K562 (cell line): ENCODE measurements around the gene MTO1. TPM values are rescaled to one million over a fixed set of nuclear protein-coding genes. Genes with fewer than 3 reads are reported as not detected.

Experiments
- ATAC-seq: fragments of 200-7000 bp; cut with Tn5 transposase; 3 replicates; pipeline ENCODE4 v1.9.1; 2020; ENCODE audit warnings: moderate library complexity
- BruUV-seq: library from RNA; stranded (reverse); fragments of 400-500 nt; replicated peaks from 2 replicates; lab custom pipeline; 2021; lab: Mats Ljungman, UMichigan
- CTCF ChIA-PET: fragments of 300-600 bp; formaldehyde crosslinking; extraction: SDS; loops from one replicate; lab custom pipeline; 2021; ENCODE audit warnings: low intra/inter-chr PET ratio; lab: Yijun Ruan, JAX
- POLR2A ChIA-PET: fragments of 300-600, 350-650 bp; sonication (Branson Sonifier 250); formaldehyde crosslinking; extraction: SDS; loops from one replicate; lab custom pipeline; 2021; ENCODE audit warnings: antibody characterized with exemption, inconsistent platforms; lab: Yijun Ruan, JAX
- DNase-seq, 4 experiments: peaks; one replicate each; pipeline versions ENCODE4 v3.0.0 to v3.0.0-alpha.2; 2011 to 2018; ENCODE audit warnings: low spot score in 3 of 4, mixed read lengths in 3 of 4; ENCODE audit errors: extremely low read depth in 1 of 4
- FAIRE-seq: peaks from 2 replicates; lab custom pipeline; 2011; peaks lifted over from hg19 to GRCh38; lab: Jason Lieb, UNC
- H2AFZ ChIP-seq: 2 replicates; pipeline ENCODE4 v1.6.0; 2011; ENCODE audit warnings: low read depth, low read length, control low read depth, inconsistent platforms
- H3K27ac ChIP-seq: fragments of 200-600 bp; 3 replicates; pipeline ENCODE4 v1.8.0; 2011; ENCODE audit warnings: low read depth, mild to moderate bottlenecking, control low read depth, inconsistent platforms, low read length, moderate library complexity, mixed read lengths; ENCODE audit errors: extremely low read depth
- H3K27me3 ChIP-seq, 2 experiments: fragments of 300-600 bp in 1 of 2; 2 replicates in 1 of 2; 3 replicates in 1 of 2; pipeline versions ENCODE4 v1.6.0 to v1.8.0; 2011; ENCODE audit warnings: inconsistent platforms in 2 of 2, low read length in 2 of 2, mild to moderate bottlenecking in 1 of 2, mixed read lengths in 1 of 2, moderate library complexity in 1 of 2; ENCODE audit not compliant: control insufficient read depth in 2 of 2, insufficient read depth in 2 of 2
- H3K36me3 ChIP-seq: fragments of 300-600 bp; 3 replicates; pipeline ENCODE4 v1.8.0; 2011; ENCODE audit warnings: mild to moderate bottlenecking, low read length, inconsistent platforms; ENCODE audit not compliant: control insufficient read depth, insufficient read depth
- H3K4me1 ChIP-seq, 2 experiments: fragments of 200-600 bp in 1 of 2; replicated peaks in 1 of 2; 2 replicates in 1 of 2; 3 replicates in 1 of 2; pipeline versions ENCODE4 v1.5.1 to v1.8.0; 2011; ENCODE audit warnings: inconsistent platforms in 2 of 2, low read length in 2 of 2, mild to moderate bottlenecking in 1 of 2, mixed read lengths in 1 of 2, moderate library complexity in 1 of 2; ENCODE audit not compliant: control insufficient read depth in 2 of 2, insufficient read depth in 2 of 2
- H3K4me2 ChIP-seq: 2 replicates; pipeline ENCODE4 v1.6.1; 2011; ENCODE audit warnings: low read length, control low read depth, inconsistent platforms, mixed read lengths; ENCODE audit not compliant: insufficient read depth
- H3K4me3 ChIP-seq: fragments of 200-600 bp; sonication (generic), shearing (Covaris generic); 2 replicates; pipeline ENCODE4 v1.5.1; 2016; ENCODE audit warnings: control low read depth, inconsistent platforms
- H3K79me2 ChIP-seq: fragments of 200-600 bp; 3 replicates; pipeline ENCODE4 v1.8.0; 2011; ENCODE audit warnings: low read length, inconsistent platforms; ENCODE audit not compliant: control insufficient read depth, insufficient read depth
- H3K9ac ChIP-seq, 2 experiments: 2 replicates each; pipeline versions ENCODE4 v1.6.0 to v1.6.1; 2011; ENCODE audit warnings: low read depth in 2 of 2, low read length in 2 of 2, control low read depth in 1 of 2, inconsistent platforms in 1 of 2, mild to moderate bottlenecking in 1 of 2, mixed read lengths in 1 of 2; ENCODE audit not compliant: insufficient read depth in 1 of 2
- H3K9me1 ChIP-seq: one replicate; pipeline ENCODE4 v1.6.0; 2011; ENCODE audit warnings: inconsistent platforms, mild to moderate bottlenecking, low read length, moderate library complexity; ENCODE audit not compliant: control insufficient read depth, insufficient read depth
- H3K9me3 ChIP-seq: replicated peaks from 2 replicates; pipeline ENCODE4 v1.5.1; 2011; ENCODE audit warnings: low read depth, low read length, inconsistent platforms; ENCODE audit not compliant: control insufficient read depth, insufficient read depth
- H4K20me1 ChIP-seq: replicated peaks from 2 replicates; pipeline ENCODE4 v1.6.1; 2011; ENCODE audit warnings: low read length, inconsistent platforms, mixed read lengths; ENCODE audit not compliant: control insufficient read depth, insufficient read depth
- ARNT ChIP-seq, 2 experiments: fragments of 450-650 bp; IDR thresholded peaks; 2 replicates each; pipeline ENCODE4 v1.6.1; 2016; ENCODE audit warnings: mild to moderate bottlenecking in 1 of 2
- CTBP1 ChIP-seq: fragments of 450-650 bp; IDR thresholded peaks from 2 replicates; pipeline ENCODE4 v1.6.1; 2016; ENCODE audit warnings: borderline replicate concordance
- DIDO1 ChIP-seq: fragments of 450-650 bp; IDR thresholded peaks from 2 replicates; pipeline ENCODE4 v1.6.1; 2016; ENCODE audit warnings: low read depth, missing biosample characterization, missing genetic modification characterization
- ETV1 ChIP-seq: fragments of 450-650 bp; conservative IDR thresholded peaks from 2 replicates; pipeline ENCODE4 v1.6.1; 2016; ENCODE audit warnings: missing genetic modification characterization, control low read depth, low read depth, missing compliant biosample characterization
- GABPA ChIP-seq: fragments of 200-800 bp; sonication (Bioruptor generic); conservative IDR thresholded peaks from 2 replicates; pipeline ENCODE4 v1.6.1; 2016; ENCODE audit warnings: low read depth, missing genetic modification characterization, missing compliant biosample characterization
- MEIS2 ChIP-seq: fragments of 450-650 bp; IDR thresholded peaks from 2 replicates; pipeline ENCODE4 v1.6.1; 2014; ENCODE audit warnings: mild to moderate bottlenecking; ENCODE audit not compliant: partially characterized antibody
- POLR2H ChIP-seq: IDR thresholded peaks from 2 replicates; pipeline ENCODE4 v1.6.1; 2016; ENCODE audit warnings: missing genetic modification characterization, low read depth, mild to moderate bottlenecking, control low read depth, missing compliant biosample characterization, moderate library complexity
- PRMT5 ChIP-seq: sonication (generic); formaldehyde crosslinking; IDR thresholded peaks from 2 replicates; pipeline ENCODE4 v1.5.0; 2020; ENCODE audit warnings: missing genetic modification reagents
- SLC30A9 ChIP-seq: fragments of 250-450 bp; sonication (Bioruptor Pico); IDR thresholded peaks from 2 replicates; pipeline ENCODE4 v1.8.0; 2022; ENCODE audit warnings: mild to moderate bottlenecking, moderate library complexity
- SMARCA4 ChIP-seq: fragments of 450-650 bp; IDR thresholded peaks from 2 replicates; pipeline ENCODE4 v1.6.1; 2016
- SRSF1 ChIP-seq: fragments of 200-400 bp; formaldehyde crosslinking; IDR thresholded peaks from 2 replicates; pipeline ENCODE4 v1.6.1; 2017; ENCODE audit warnings: mild to moderate bottlenecking, low read depth, low read length, moderate library complexity
- TAL1 ChIP-seq: fragments of 450-650 bp; IDR thresholded peaks from 2 replicates; pipeline ENCODE4 v1.6.1; 2016; ENCODE audit warnings: mild to moderate bottlenecking
- TCF3 ChIP-seq: sonication (generic); formaldehyde crosslinking; IDR thresholded peaks from 2 replicates; pipeline ENCODE4 v1.4.0; 2020; ENCODE audit warnings: mild to moderate bottlenecking, missing genetic modification reagents
- ZNF316 ChIP-seq: fragments of 450-650 bp; IDR thresholded peaks from 2 replicates; pipeline ENCODE4 v1.6.1; 2016
- ZNF444 ChIP-seq: fragments of 250-450 bp; sonication (Bioruptor Pico); IDR thresholded peaks from 2 replicates; pipeline ENCODE4 v1.4.0; 2020; ENCODE audit warnings: mild to moderate bottlenecking, moderate library complexity
- ZNF551 ChIP-seq: fragments of 250-450 bp; sonication (Bioruptor Pico); IDR thresholded peaks from 2 replicates; pipeline ENCODE4 v1.5.0; 2021; ENCODE audit warnings: mild to moderate bottlenecking, moderate library complexity
- ZSCAN32 ChIP-seq: fragments of 450-650 bp; formaldehyde crosslinking; IDR thresholded peaks from 2 replicates; pipeline ENCODE4 v1.4.0; 2020; ENCODE audit warnings: mild to moderate bottlenecking, moderate library complexity
- WGBS: fragments of 100-300 bp; shearing (Covaris generic); methylation state at CpG from one replicate; pipeline ENCODE4 v1.1.6; 2016; ENCODE audit warnings: low coverage, mixed read lengths; ENCODE audit not compliant: insufficient coverage; ENCODE audit errors: missing lambda C conversion rate; 5-methylcytosine and 5-hydroxymethylcytosine counted together
- in situ Hi-C: fragments of 300-500 bp; cut with MboI; formaldehyde crosslinking; loops from 4 replicates; pipeline ENCODE4 v1.15.0; 2018; ENCODE audit warnings: inconsistent platforms, mixed read lengths
- intact Hi-C: fragments of 100-400 bp; cut with micrococcal nuclease; formaldehyde crosslinking; loops from 2 replicates; pipeline ENCODE4 v1.14.2; 2022
- polyA plus RNA-seq, 8 experiments: library from polyadenylated mRNA; depleted of rRNA in 4 of 8; stranded (reverse) in 5 of 8; unstranded in 3 of 8; fragments of >200 nt; fragmentation: Nextera tagmentation in 2 of 8; fragmentation: Illumina TruSeq in 1 of 8; extraction: Ambion mirVana in 2 of 8; extraction: Trizol in 1 of 8; gene quantifications; 2 replicates each; pipeline versions ENCODE4 v1.2.1 to v1.2.3, GENCODE V29; 2011 to 2014; ENCODE audit warnings: inconsistent platforms in 1 of 8, missing spikeins in 1 of 8
- total RNA-seq, 7 experiments: library from RNA; depleted of rRNA in 6 of 7; stranded (reverse); fragments of >200 nt in 6 of 7; fragmentation: Illumina TruSeq in 2 of 7; extraction: Trizol in 2 of 7; gene quantifications; 2 replicates each; pipeline versions ENCODE4 v1.2.1 to v1.2.3, GENCODE V29; 2011 to 2021; ENCODE audit warnings: low replicate concordance in 1 of 7
- TF ChIP-seq, protein P1 (sequence below): IDR thresholded peaks from 2 replicates; pipeline ENCODE4 v1.6.1; 2012; ENCODE audit warnings: low read depth, low read length, improper control_type of control experiment, borderline replicate concordance
- TF ChIP-seq, protein P2 (sequence below): IDR thresholded peaks from 2 replicates; pipeline ENCODE4 v1.6.1; 2011; ENCODE audit warnings: borderline replicate concordance, low read depth, mild to moderate bottlenecking, moderate library complexity, low read length; ENCODE audit not compliant: insufficient read depth, poor library complexity, severe bottlenecking

MTO1 gene
- total and polyA plus RNA-seq, 9 of the 15 experiments (the other 6 are each of a cell fraction or from before 2014, with no cell fraction given), result 33.4 to 62.3 (median 50.6) TPM

DNA sequence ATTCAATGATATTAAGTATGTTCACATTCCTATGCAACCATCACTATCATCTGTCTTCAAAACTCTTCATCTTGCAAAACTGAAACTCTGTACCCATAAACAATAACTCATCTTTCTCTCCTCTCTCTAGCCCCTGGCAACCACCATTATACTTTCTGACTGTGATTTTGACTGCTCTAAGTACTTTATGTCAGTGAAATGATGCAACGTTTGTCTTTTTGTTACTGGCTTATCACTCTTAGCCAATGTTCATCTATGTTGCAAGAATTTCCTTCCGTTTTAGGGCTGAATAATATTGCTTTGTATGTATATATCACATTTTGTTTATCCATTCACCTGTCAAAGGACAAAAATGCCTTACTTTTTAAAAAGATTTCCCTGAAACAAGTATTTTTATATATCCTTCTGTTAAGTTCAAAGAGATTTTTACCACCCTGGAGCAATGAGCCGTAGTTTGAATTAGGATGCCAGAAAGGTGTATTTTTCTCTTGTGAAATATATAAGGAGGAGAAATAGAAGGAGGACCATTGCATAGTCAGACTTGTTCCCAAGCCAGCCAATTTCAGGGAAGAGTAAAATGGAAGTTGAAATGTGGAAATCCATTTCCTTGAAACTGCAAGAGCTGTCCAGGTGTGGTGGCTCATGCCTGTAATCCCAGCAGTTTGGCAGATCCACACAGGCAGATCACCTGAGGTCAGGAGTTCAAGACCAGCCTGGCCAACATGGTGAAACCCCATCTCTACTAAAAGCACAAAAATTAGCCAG is 5.5 kb upstream of the MTO1 start:
- Histone ChIP-seq H2AFZ (peak overlapping the region; percentile 26; the same call in 1 of the 2 replicates), H3K4me3 (no peak overlapping the region), H3K36me3 (no peaks in the 10 kb centered on the region), H3K4me1 (peaks cover 3 to 6% of the 10 kb centered on the region in 2 experiments; a peak in 4 of 5 replicates), H4K20me1 (no peaks in the 10 kb centered on the region), H3K9me1 (no peaks in the 10 kb centered on the region), H3K79me2 (no peaks in the 10 kb centered on the region), H3K4me2 (no peak overlapping the region), H3K27me3 (no peaks in the 10 kb centered on the region), H3K9me3 (no peaks in the 10 kb centered on the region; the same call in none of the 2 replicates), H3K9ac (no peak overlapping the region), H3K27ac (no peak overlapping the region)
- FAIRE-seq, result peak; percentile 59
- ChIA-PET POLR2A (interaction anchor here (0.6 to 1.8 kb wide), 3 partner anchors 9 to 57 kb away, joined by 3 to 4 read pairs (median 3); no protein-coding TSS in a partner anchor), CTCF (interaction anchor here (0.7 kb wide), 1 partner anchor 1819 kb away, joined by 3 read pairs; no protein-coding TSS in a partner anchor)
- BruUV-seq, result no TSS peak
- WGBS, result 26% methylated on average over 3 of the region's 3 CpGs
- intact Hi-C loops (no loop called here), in situ Hi-C loops (no loop called here)
- ATAC-seq, result peak; percentile 74
- DNase-seq, result peak in 1 of 4 experiments; percentile 9
- peak; percentile 21; the same call in 1 of the 2 replicates for TF ChIP-seq ZNF316
- no peak; the same call in 1 of the 2 replicates for TF ChIP-seq CTBP1
- TF ChIP-seq TCF3, result 0 out of 2 replicates have a peak, but pooled peaks have one; percentile 21
- TF ChIP-seq ARNT (IDR thresholded peaks at IDR 0.05), result 0 out of 4 replicates have a peak, but pooled peaks of 1 of the 2 experiments have one; percentile 36
- TF ChIP-seq TAL1, result 0 out of 2 replicates have a peak, but pooled peaks have one; percentile 14
- peak; percentile 57 for TF ChIP-seq MEIS2
- TF ChIP-seq, protein P1, sequence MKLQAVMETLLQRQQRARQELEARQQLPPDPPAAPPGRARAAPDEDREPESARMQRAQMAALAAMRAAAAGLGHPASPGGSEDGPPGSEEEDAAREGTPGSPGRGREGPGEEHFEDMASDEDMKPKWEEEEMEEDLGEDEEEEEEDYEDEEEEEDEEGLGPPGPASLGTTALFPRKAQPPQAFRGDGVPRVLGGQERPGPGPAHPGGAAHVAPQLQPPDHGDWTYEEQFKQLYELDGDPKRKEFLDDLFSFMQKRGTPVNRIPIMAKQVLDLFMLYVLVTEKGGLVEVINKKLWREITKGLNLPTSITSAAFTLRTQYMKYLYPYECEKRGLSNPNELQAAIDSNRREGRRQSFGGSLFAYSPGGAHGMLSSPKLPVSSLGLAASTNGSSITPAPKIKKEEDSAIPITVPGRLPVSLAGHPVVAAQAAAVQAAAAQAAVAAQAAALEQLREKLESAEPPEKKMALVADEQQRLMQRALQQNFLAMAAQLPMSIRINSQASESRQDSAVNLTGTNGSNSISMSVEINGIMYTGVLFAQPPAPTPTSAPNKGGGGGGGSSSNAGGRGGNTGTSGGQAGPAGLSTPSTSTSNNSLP, result no peak
- no peak for TF ChIP-seq ZNF444
- TF ChIP-seq SRSF1, result no peak
- TF ChIP-seq ZNF551, result no peak
- TF ChIP-seq GABPA (tag), result 0 out of 2 replicates have a peak, but pooled peaks have one; percentile 21
- TF ChIP-seq POLR2H (tag), result peak; percentile 54
- TF ChIP-seq ETV1 (tag), result peak; percentile 84
- no peak for TF ChIP-seq DIDO1 (tag)
- peak; percentile 67; the same call in 1 of the 2 replicates for TF ChIP-seq SMARCA4
- TF ChIP-seq, protein P2, sequence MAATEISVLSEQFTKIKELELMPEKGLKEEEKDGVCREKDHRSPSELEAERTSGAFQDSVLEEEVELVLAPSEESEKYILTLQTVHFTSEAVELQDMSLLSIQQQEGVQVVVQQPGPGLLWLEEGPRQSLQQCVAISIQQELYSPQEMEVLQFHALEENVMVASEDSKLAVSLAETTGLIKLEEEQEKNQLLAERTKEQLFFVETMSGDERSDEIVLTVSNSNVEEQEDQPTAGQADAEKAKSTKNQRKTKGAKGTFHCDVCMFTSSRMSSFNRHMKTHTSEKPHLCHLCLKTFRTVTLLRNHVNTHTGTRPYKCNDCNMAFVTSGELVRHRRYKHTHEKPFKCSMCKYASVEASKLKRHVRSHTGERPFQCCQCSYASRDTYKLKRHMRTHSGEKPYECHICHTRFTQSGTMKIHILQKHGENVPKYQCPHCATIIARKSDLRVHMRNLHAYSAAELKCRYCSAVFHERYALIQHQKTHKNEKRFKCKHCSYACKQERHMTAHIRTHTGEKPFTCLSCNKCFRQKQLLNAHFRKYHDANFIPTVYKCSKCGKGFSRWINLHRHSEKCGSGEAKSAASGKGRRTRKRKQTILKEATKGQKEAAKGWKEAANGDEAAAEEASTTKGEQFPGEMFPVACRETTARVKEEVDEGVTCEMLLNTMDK, result no peak
- TF ChIP-seq SLC30A9 (CRISPR knock-in tag), result no peak
- TF ChIP-seq PRMT5 (CRISPR knock-in tag), result no peak
- TF ChIP-seq ZSCAN32 (CRISPR knock-in tag), result peak; percentile 74; the same call in 1 of the 2 replicates
